Heart right ventricle (tissue), 16 donors: ENCODE data around the gene AUTS2. TPM values are rescaled to one million over a fixed set of nuclear protein-coding genes. Genes with fewer than 3 reads are reported as not detected.

ENCODE experiments used
- ATAC-seq, 8 donors: fragments of 200-7000 bp; cut with Tn5 transposase; one replicate each; pipeline ENCODE4 v1.9.1; 2020; ENCODE audit warnings: mild to moderate bottlenecking in 8 of 8, moderate library complexity in 8 of 8, moderate number of reproducible peaks in 1 of 8
- DNase-seq, 2 donors: peaks; one replicate each; pipeline ENCODE4 v3.0.0-alpha.2; 2020
- H3K27ac ChIP-seq, 10 donors: fragments of 200-600 bp; sonication (generic) in 2 of 10; one replicate each; pipeline versions ENCODE4 v1.5.0 to v1.8.0; 2020 to 2022; ENCODE audit warnings: mild to moderate bottlenecking in 3 of 10
- H3K27me3 ChIP-seq, 7 donors: fragments of 200-600 bp; one replicate each; pipeline ENCODE4 v1.8.0; 2021 to 2022; ENCODE audit warnings: mild to moderate bottlenecking in 2 of 7
- H3K36me3 ChIP-seq, 9 donors: fragments of 200-600 bp; sonication (generic) in 1 of 9; one replicate each; pipeline versions ENCODE4 v1.5.0 to v1.8.0; 2020 to 2022; ENCODE audit warnings: mild to moderate bottlenecking in 2 of 9
- H3K4me1 ChIP-seq, 9 donors: fragments of 200-600 bp; sonication (generic) in 1 of 9; one replicate each; pipeline versions ENCODE4 v1.5.0 to v1.8.0; 2020 to 2022; ENCODE audit warnings: mild to moderate bottlenecking in 4 of 9
- H3K4me3 ChIP-seq, 10 donors: fragments of 200-600 bp; sonication (generic) in 2 of 10; one replicate each; pipeline versions ENCODE4 v1.5.0 to v1.8.0; 2020 to 2022; ENCODE audit warnings: mild to moderate bottlenecking in 7 of 10, moderate library complexity in 2 of 10
- H3K9me3 ChIP-seq, 11 donors: fragments of 200-600 bp in 10 of 11; sonication (generic) in 2 of 11; one replicate each; pipeline versions ENCODE4 v1.5.0 to v1.8.0; 2013 to 2022; ENCODE audit warnings: mild to moderate bottlenecking in 2 of 11, control low read depth in 1 of 11, moderate library complexity in 1 of 11
- WGBS, 2 donors: extraction: QIAGEN DNeasy Blood & Tissue Kit; methylation state at CpG; one replicate each; pipeline ENCODE4 v1.1.7; 2013; ENCODE audit warnings: inconsistent platforms in 1 of 2; 5-methylcytosine and 5-hydroxymethylcytosine counted together
- intact Hi-C, 10 donors: fragments of 100-400 bp; cut with DNase I; formaldehyde crosslinking; loops; one replicate each; pipeline versions ENCODE4 v1.11.1 to v1.14.2; 2022
- polyA plus RNA-seq, 2 donors: library from polyadenylated mRNA; stranded (reverse); fragments of 200-250 nt; gene quantifications; one replicate each; pipeline ENCODE4 v1.2.3, GENCODE V29; 2013
- total RNA-seq, 10 donors: library from RNA; stranded (reverse); fragmentation: NEBNext Ultra II Directional in 3 of 10; extraction: Animal tissue kit (Norgen Biotek cat#: 25700) in 3 of 10; gene quantifications; one replicate each; pipeline versions ENCODE4 v1.2.1 to v1.2.4, GENCODE V29; 2021 to 2023
- TF ChIP-seq, protein P1 (sequence below), 9 donors: fragments of 200-600 bp; sonication (generic) in 2 of 9; IDR thresholded peaks; one replicate each; pipeline versions ENCODE4 v1.5.0 to v1.8.0; 2021 to 2022; ENCODE audit warnings: antibody characterized with exemption in 9 of 9, mild to moderate bottlenecking in 5 of 9, moderate library complexity in 1 of 9
- donor health status: Arrhythmogenic right ventricular cardiomyopathy.
- donor health status: ischemic (EF 13 %, LVEDD 7.1; RV severe dilation, severe dysfunction).
- donor health status: healthy with polysubstance abuse.
- donor health status: DM: no; HTN: yes; CAD: no.
- donor health status: DM: no; HTN: no; CAD: no.
- donor health status: ischemic (EF 25% LVEDD 6.9; RV normal size, moderate dysfunction).
- donor health status: ischemic (EF 25% LVEDD 5.7; RV mildly dilated, moderate dysfunction).
- donor health status: healthy.
- donor health status: DM: yes; HTN: yes; CAD: no.
- donor health status: Ischemic cardiomyopathy.
- donor health status: ischemic (EF 35%, LVEDD 5.7; RV mildly dilated, moderate dysfunction).
- donor health status: nonischemic (EF 11% LVEDD 7.7; RV severe dilation, severe dysfunction).
- donor health status: DM: yes; HTN: yes; CAD: no.
- donor health status: PGD.
- donor health status: ischemic (EF 29% LVEDD 5.4; RV normal size, mild dysfunction).
- donor health status: nonischemic (EF 23%, LVEDD 6.1; RV moderate dilation, normal function).

The AUTS2 gene
- total and polyA plus RNA-seq, 12 donors, result 1.6 to 11.2 (median 7.3) TPM

DNA sequence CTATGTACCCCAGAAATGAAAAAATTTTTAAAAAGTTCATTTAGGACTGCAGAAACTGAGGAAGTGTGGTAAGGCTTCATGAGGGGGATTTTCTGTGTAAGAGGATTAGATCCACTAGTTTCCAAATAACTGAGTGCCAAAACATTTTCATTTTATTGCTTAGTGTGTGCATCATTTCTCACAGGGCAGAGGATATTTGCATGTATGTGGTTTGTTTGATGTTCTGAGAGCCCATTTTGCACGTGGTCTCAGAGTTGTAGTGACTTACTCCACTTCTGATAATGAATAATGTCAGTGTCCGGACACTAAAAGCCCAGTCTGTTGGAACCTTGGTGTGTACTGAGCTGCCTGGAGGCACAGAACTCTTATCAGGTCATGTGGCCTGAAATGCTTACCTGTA, 299.9 kb downstream of the AUTS2 start:
- Histone ChIP-seq H3K4me3 (no peak overlapping the region), H3K27me3 (no peaks in the 10 kb centered on the region), H3K27ac (no peak overlapping the region), H3K4me1 (peaks cover 0 to 6% (median 0%) of the 10 kb centered on the region in 9 donors), H3K36me3 (no peaks in the 10 kb centered on the region), H3K9me3 (peaks cover 0 to 4% (median 0%) of the 10 kb centered on the region in 11 donors)
- intact Hi-C loops, result loop anchor here in 1 of 10 donors (10.0 kb wide), 1 partner anchor 303 kb away; the partner anchor contains the start of gene AUTS2
- TF ChIP-seq, protein P1, sequence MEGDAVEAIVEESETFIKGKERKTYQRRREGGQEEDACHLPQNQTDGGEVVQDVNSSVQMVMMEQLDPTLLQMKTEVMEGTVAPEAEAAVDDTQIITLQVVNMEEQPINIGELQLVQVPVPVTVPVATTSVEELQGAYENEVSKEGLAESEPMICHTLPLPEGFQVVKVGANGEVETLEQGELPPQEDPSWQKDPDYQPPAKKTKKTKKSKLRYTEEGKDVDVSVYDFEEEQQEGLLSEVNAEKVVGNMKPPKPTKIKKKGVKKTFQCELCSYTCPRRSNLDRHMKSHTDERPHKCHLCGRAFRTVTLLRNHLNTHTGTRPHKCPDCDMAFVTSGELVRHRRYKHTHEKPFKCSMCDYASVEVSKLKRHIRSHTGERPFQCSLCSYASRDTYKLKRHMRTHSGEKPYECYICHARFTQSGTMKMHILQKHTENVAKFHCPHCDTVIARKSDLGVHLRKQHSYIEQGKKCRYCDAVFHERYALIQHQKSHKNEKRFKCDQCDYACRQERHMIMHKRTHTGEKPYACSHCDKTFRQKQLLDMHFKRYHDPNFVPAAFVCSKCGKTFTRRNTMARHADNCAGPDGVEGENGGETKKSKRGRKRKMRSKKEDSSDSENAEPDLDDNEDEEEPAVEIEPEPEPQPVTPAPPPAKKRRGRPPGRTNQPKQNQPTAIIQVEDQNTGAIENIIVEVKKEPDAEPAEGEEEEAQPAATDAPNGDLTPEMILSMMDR (IDR thresholded peaks at IDR 0.05), result no peak
- no peak for DNase-seq
- no peak for ATAC-seq
- WGBS, 2 donors, result 77 to 84% methylated on average over 2 of the region's 2 CpGs

DNA sequence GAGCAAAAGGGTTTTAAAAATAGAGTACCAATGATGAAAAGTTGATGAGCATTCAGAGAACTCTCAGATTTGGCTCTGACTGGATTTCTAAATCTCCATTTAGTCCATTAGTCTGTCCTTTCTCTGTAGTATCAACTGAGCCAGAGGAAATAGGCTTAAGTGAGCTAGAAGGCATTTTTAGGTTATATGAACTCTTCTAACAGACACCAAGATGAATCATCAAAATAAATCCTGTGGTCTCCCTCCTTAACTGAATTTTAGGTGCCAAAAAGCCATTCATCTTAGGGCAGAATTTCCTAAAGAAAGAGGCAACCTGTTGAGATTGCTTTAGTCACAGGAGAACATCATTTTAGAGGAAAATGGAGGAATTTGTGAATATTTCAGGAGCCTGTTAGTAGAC, 305.1 kb downstream of the AUTS2 start:
- peaks cover 0 to 6% (median 0%) of the 10 kb centered on the region in 9 donors for H3K4me1 ChIP-seq
- intact Hi-C loops, result no loop called here
- TF ChIP-seq, protein P1 (IDR thresholded peaks at IDR 0.05), result no peak
- H3K4me3 ChIP-seq, result no peak overlapping the region
- ATAC-seq (no peak), DNase-seq (no peak)
- no peaks in the 10 kb centered on the region for H3K36me3 ChIP-seq
- no peak overlapping the region for H3K27ac ChIP-seq
- H3K9me3 ChIP-seq, result no peaks in the 10 kb centered on the region
- no peaks in the 10 kb centered on the region for H3K27me3 ChIP-seq

DNA sequence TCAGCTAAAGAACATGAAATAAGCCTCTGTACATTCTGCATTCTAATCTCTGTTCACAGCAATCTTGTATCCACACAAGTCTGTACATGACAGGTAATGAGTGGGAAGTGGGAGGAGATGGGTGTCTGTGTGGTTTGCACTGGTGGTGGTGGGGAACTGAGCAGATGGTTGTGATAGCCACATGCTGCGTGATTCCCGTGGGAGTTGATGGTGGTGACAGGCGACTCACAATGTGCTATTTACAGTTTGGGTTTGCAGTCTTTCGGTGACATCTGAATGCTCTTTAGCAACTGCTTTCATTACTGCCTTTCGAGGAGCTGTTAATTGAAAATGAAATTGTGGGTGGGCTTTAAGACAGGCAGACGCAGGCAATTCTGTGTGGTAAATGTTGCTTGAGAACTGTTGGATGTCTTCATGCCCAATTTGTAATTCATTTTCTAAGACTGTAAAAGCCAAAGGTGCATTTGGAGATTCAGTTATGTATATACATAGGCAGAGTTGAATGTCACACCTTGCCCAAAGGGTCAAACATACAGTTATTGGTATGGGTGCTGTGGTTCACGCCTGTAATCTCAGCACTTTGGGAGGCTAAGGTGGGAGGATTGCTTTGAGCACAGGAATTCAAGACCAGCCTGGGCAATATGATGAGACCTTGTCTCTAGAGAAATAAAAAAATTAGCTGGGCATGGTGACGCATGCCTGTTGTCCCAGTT, 308.2 kb downstream of the AUTS2 start:
- intact Hi-C loops, result no loop called here
- Histone ChIP-seq H3K4me3 (no peak overlapping the region), H3K27me3 (no peaks in the 10 kb centered on the region), H3K36me3 (no peaks in the 10 kb centered on the region), H3K27ac (no peak overlapping the region), H3K4me1 (peaks cover 0 to 6% (median 0%) of the 10 kb centered on the region in 9 donors), H3K9me3 (peaks cover 0 to 9% (median 4%) of the 10 kb centered on the region in 11 donors)
- ATAC-seq, result no peak
- WGBS, 2 donors, result 82 to 85% methylated on average over 8 of the region's 8 CpGs
- no peak for DNase-seq
- TF ChIP-seq, protein P1 (IDR thresholded peaks at IDR 0.05), result no peak

DNA sequence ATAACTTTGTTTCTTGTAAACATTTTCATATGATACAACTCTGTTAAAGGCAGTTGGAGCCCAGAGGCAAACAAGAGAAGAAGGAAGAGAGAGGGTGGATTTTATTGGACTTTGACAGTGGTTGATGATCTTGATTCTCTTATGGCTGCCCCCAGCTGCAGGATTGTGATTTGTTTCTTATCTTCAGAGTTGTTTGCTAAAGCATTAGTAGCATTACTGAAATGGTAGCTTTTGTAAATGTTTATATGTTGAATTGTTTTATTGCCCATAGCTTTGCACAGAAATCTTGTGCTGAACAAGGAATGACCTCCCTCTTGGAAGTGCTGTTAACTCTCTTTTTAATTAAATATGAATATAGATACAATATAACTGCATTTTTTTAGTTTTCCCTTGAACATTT, 309.4 kb downstream of the AUTS2 start:
- no peak overlapping the region for H3K4me3 ChIP-seq
- no peak for ATAC-seq
- intact Hi-C loops, result no loop called here
- H3K27me3 ChIP-seq, result no peaks in the 10 kb centered on the region
- TF ChIP-seq, protein P1 (IDR thresholded peaks at IDR 0.05), result no peak
- H3K36me3 ChIP-seq, result no peaks in the 10 kb centered on the region
- H3K4me1 ChIP-seq, result peaks cover 0 to 5% (median 0%) of the 10 kb centered on the region in 9 donors
- no peak overlapping the region for H3K27ac ChIP-seq
- H3K9me3 ChIP-seq, result peaks cover 0 to 18% (median 6%) of the 10 kb centered on the region in 11 donors
- no peak for DNase-seq
